WTC11 (cell line): Measurements from ENCODE around the gene POGK. TPM values are rescaled to one million over a fixed set of nuclear protein-coding genes. Genes with fewer than 3 reads are reported as not detected.

Experiments
- ATAC-seq: fragments of 200-7000 bp; cut with Tn5 transposase; 2 replicates; pipeline ENCODE4 v1.10.0; 2021; ENCODE audit warnings: mild to moderate bottlenecking, moderate library complexity
- CTCF ChIA-PET: fragments of 300-600 bp; sonication (Branson Sonifier 250); formaldehyde crosslinking; loops from one replicate; lab custom pipeline; 2021; ENCODE audit warnings: antibody characterized with exemption; lab: Charles Lee
- POLR2A ChIA-PET: fragments of 350-600 bp; sonication (Branson Sonifier 250); formaldehyde crosslinking; loops from one replicate; lab custom pipeline; 2021; ENCODE audit warnings: antibody characterized with exemption; lab: Charles Lee
- DNase-seq: peaks from one replicate; pipeline ENCODE4 v3.0.0; 2021; ENCODE audit warnings: low spot score
- H3K27ac Mint-ChIP-seq: 2 replicates; pipeline ENCODE4 v1.8.0; 2021; ENCODE audit warnings: mixed read lengths
- H3K27me3 Mint-ChIP-seq: 2 replicates; pipeline ENCODE4 v1.8.0; 2021; ENCODE audit warnings: low read depth, mild to moderate bottlenecking, moderate library complexity, mixed read lengths
- H3K36me3 Mint-ChIP-seq: 2 replicates; pipeline ENCODE4 v1.8.0; 2021; ENCODE audit warnings: mixed read lengths
- H3K4me1 Mint-ChIP-seq: 2 replicates; pipeline ENCODE4 v1.8.0; 2022; ENCODE audit warnings: mixed read lengths
- H3K4me3 Mint-ChIP-seq: 2 replicates; pipeline ENCODE4 v1.8.0; 2021; ENCODE audit warnings: mild to moderate bottlenecking, moderate library complexity, mixed read lengths
- H3K9me3 Mint-ChIP-seq: 2 replicates; pipeline ENCODE4 v1.8.0; 2021; ENCODE audit warnings: mixed read lengths
- ATF1 ChIP-seq: sonication (generic); formaldehyde crosslinking; IDR thresholded peaks from 2 replicates; pipeline ENCODE4 v1.8.1; 2023; ENCODE audit warnings: mild to moderate bottlenecking, moderate library complexity, missing genetic modification reagents
- ERG ChIP-seq: fragments of 250-450 bp; sonication (Bioruptor Pico); IDR thresholded peaks from 2 replicates; pipeline ENCODE4 v1.8.0; 2021; ENCODE audit warnings: mild to moderate bottlenecking
- GABPB1 ChIP-seq: sonication (generic); formaldehyde crosslinking; IDR thresholded peaks from 2 replicates; pipeline ENCODE4 v1.8.1; 2023; ENCODE audit warnings: mild to moderate bottlenecking, missing genetic modification reagents
- GRHL2 ChIP-seq: fragments of 250-450 bp; sonication (Bioruptor Pico); IDR thresholded peaks from 2 replicates; pipeline ENCODE4 v1.8.0; 2022; ENCODE audit warnings: mild to moderate bottlenecking, moderate library complexity; ENCODE audit not compliant: insufficient replicate concordance, severe bottlenecking
- NR1H2 ChIP-seq: sonication (generic); formaldehyde crosslinking; IDR thresholded peaks from 2 replicates; pipeline ENCODE4 v1.9.0; 2021; ENCODE audit warnings: mild to moderate bottlenecking, moderate library complexity, missing genetic modification reagents
- PRDM15 ChIP-seq: sonication (generic); formaldehyde crosslinking; IDR thresholded peaks from 2 replicates; pipeline ENCODE4 v1.8.0; 2022; ENCODE audit warnings: missing genetic modification reagents
- PRRX2 ChIP-seq: fragments of 250-450 bp; sonication (Bioruptor Pico); IDR thresholded peaks from 2 replicates; pipeline ENCODE4 v1.8.0; 2021; ENCODE audit warnings: mild to moderate bottlenecking
- STAT6 ChIP-seq: sonication (generic); formaldehyde crosslinking; conservative IDR thresholded peaks from 2 replicates; pipeline ENCODE4 v1.8.1; 2023; ENCODE audit warnings: mild to moderate bottlenecking, low read depth, missing genetic modification reagents, moderate library complexity
- TEAD1 ChIP-seq: sonication (generic); formaldehyde crosslinking; IDR thresholded peaks from 2 replicates; pipeline ENCODE4 v1.8.0; 2022; ENCODE audit warnings: mild to moderate bottlenecking, missing genetic modification reagents
- TEAD4 ChIP-seq: sonication (generic); formaldehyde crosslinking; IDR thresholded peaks from 2 replicates; pipeline ENCODE4 v1.8.0; 2022; ENCODE audit warnings: mild to moderate bottlenecking, missing genetic modification reagents
- ZNF138 ChIP-seq: sonication (generic); formaldehyde crosslinking; conservative IDR thresholded peaks from 2 replicates; pipeline ENCODE4 v1.8.1; 2022; ENCODE audit warnings: mild to moderate bottlenecking, moderate library complexity, missing genetic modification reagents
- ZNF416 ChIP-seq: fragments of 250-450 bp; sonication (Bioruptor Pico); IDR thresholded peaks from 2 replicates; pipeline ENCODE4 v1.9.0; 2021; ENCODE audit warnings: mild to moderate bottlenecking, inconsistent platforms
- ZNF671 ChIP-seq: fragments of 250-450 bp; sonication (Bioruptor Pico); IDR thresholded peaks from 2 replicates; pipeline ENCODE4 v1.8.0; 2021; ENCODE audit warnings: mild to moderate bottlenecking
- total RNA-seq: library from RNA; stranded (reverse); gene quantifications from 3 replicates; pipeline ENCODE4 v1.2.3, GENCODE V29; 2021
- TF ChIP-seq, protein P1 (sequence below): sonication (generic); formaldehyde crosslinking; IDR thresholded peaks from 2 replicates; pipeline ENCODE4 v1.8.0; 2022; ENCODE audit warnings: mild to moderate bottlenecking, missing genetic modification reagents
- TF ChIP-seq, protein P2 (sequence below): sonication (generic); formaldehyde crosslinking; IDR thresholded peaks from 2 replicates; pipeline ENCODE4 v1.8.0; 2022; ENCODE audit warnings: mild to moderate bottlenecking, missing genetic modification reagents

The POGK gene
- total RNA-seq, 1 experiment from 2014 or later: 33.1 TPM

DNA sequence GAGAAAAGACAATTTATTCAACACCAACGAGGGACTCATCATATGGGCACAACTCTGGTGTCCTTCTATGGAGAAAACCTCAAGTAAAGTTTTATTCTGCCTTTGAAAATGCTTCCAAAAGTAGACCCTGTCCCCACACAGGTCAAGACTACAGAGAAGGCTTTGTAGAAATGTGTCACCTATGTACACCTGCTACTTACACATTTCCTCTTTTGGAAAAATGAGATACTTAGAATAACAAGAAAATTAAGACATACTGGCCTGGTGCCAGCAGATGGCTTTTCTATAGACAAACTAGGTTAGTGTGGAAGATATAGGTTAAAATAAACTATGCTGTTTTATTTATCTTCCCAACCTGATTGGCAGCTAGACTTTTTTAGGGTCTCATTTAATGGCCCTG is 13.6 kb downstream of the POGK start:
- no peaks in the 10 kb centered on the region for H3K27me3 Mint-ChIP-seq
- CTCF ChIA-PET: no interaction called here
- no peak for ATAC-seq

GRCh38 chr1:166855558-166855957 is 16.3 kb downstream of the POGK start:
- H3K9me3 Mint-ChIP-seq: no peaks in the 10 kb centered on the region
- peaks cover 67% of the 10 kb centered on the region for H3K36me3 Mint-ChIP-seq
- peak; percentile 11; the same call in 1 of the 2 replicates for ATAC-seq
- ChIA-PET CTCF (no interaction called here), POLR2A (interaction anchor here (0.6 to 0.7 kb wide), 2 partner anchors 202 to 311 kb away, joined by 3 to 4 read pairs; no protein-coding TSS in a partner anchor)
- no peak for TF ChIP-seq ATF1 (CRISPR knock-in tag)
- TF ChIP-seq ZNF671: 0 out of 2 replicates have a peak, but pooled peaks have one; percentile 25
- TF ChIP-seq PRRX2: 0 out of 2 replicates have a peak, but pooled peaks have one; percentile 71
- 0 out of 2 replicates have a peak, but pooled peaks have one; percentile 54 for TF ChIP-seq ERG (CRISPR knock-in tag)
- no peaks in the 10 kb centered on the region for H3K27me3 Mint-ChIP-seq
- peak overlapping the region; percentile 7; the same call in 1 of the 2 replicates for H3K27ac Mint-ChIP-seq
- peaks cover 14% of the 10 kb centered on the region for H3K4me1 Mint-ChIP-seq
- no peak for DNase-seq
- no peak overlapping the region for H3K4me3 Mint-ChIP-seq

More for the DNA sequence above, 13.6 kb downstream of the POGK start:
- Mint-ChIP-seq H3K4me3 (no peak overlapping the region), H3K4me1 (no peaks in the 10 kb centered on the region; the same call in 1 of the 2 replicates), H3K36me3 (peaks cover 74% of the 10 kb centered on the region), H3K27ac (no peak overlapping the region), H3K9me3 (no peaks in the 10 kb centered on the region)
- POLR2A ChIA-PET: interaction anchor here (0.5 kb wide), 1 partner anchor 863 kb away, joined by 4 read pairs; no protein-coding TSS in a partner anchor
- TF ChIP-seq TEAD4: no peak
- no peak for TF ChIP-seq GABPB1 (CRISPR knock-in tag)
- no peak for TF ChIP-seq ZNF416 (CRISPR knock-in tag)
- no peak for TF ChIP-seq NR1H2 (CRISPR knock-in tag)
- DNase-seq: no peak

- peaks cover 63% of the 10 kb centered on the region for H3K36me3 Mint-ChIP-seq
- peak overlapping the region; percentile 44; the same call in 1 of the 2 replicates for H3K27ac Mint-ChIP-seq
- ChIA-PET CTCF (no interaction called here), POLR2A (no interaction called here)
- no peak for ATAC-seq
- H3K27me3 Mint-ChIP-seq: no peaks in the 10 kb centered on the region
- no peak overlapping the region for H3K4me3 Mint-ChIP-seq
- H3K4me1 Mint-ChIP-seq: peaks cover 30% of the 10 kb centered on the region
- TF ChIP-seq ZNF671 (no peak), TEAD4 (no peak), PRDM15 (CRISPR knock-in tag) (no peak), ZNF138 (no peak), ERG (CRISPR knock-in tag) (no peak), TEAD1 (CRISPR knock-in tag) (no peak), GRHL2 (CRISPR knock-in tag) (no peak), STAT6 (no peak), PRRX2 (no peak)
- TF ChIP-seq, protein P1, sequence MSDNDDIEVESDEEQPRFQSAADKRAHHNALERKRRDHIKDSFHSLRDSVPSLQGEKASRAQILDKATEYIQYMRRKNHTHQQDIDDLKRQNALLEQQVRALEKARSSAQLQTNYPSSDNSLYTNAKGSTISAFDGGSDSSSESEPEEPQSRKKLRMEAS: no peak
- TF ChIP-seq, protein P2, sequence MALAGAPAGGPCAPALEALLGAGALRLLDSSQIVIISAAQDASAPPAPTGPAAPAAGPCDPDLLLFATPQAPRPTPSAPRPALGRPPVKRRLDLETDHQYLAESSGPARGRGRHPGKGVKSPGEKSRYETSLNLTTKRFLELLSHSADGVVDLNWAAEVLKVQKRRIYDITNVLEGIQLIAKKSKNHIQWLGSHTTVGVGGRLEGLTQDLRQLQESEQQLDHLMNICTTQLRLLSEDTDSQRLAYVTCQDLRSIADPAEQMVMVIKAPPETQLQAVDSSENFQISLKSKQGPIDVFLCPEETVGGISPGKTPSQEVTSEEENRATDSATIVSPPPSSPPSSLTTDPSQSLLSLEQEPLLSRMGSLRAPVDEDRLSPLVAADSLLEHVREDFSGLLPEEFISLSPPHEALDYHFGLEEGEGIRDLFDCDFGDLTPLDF: no peak
- TF ChIP-seq, all 79 proteins: peak for 0
- no peak for DNase-seq
- H3K9me3 Mint-ChIP-seq: no peaks in the 10 kb centered on the region
Observed at GRCh38 chr1:166857995-166858394, 18.7 kb downstream of the POGK start.
